GM19099 (cell line): ENCODE measurements around the gene EIF4G3.

Experiments used
- POLR2A ChIP-seq: IDR thresholded peaks from 3 replicates; pipeline ENCODE4 v1.6.1; 2011; ENCODE audit warnings: low read depth; ENCODE audit not compliant: insufficient read length; ENCODE audit errors: extremely low read depth

EIF4G3 gene

DNA sequence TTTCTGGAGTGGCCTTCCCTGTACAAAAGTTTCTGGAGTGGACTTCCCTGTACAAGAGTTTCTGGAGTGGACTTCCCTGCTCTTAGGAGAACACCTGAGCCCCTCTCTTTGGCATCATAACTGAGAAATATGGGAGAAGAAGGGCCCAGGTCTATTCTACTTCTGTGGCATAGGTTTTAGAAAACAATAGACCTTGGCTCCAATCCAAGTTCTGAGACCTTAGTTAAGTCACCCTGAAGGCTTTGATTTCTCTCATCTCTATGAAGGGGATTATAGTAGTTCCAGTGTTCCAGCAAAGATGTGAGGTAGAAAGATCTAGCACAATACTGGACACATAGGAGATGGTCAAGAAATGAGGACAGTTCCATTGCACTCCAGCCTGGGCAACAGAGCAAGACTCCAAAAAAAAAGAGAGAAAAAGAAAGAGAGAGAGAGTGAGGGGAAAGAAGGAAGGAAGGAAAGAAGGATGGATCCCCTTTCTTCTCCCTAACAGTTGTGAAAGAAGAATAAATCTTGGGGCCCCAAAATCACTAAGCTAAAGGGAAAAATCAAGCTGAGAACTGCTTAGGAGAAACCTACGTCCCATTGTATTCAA, 13.3 kb upstream of the EIF4G3 start:
- TF ChIP-seq POLR2A = no peak

- no peak for TF ChIP-seq POLR2A
Observed at GRCh38 chr1:21189421-21189820, 12.7 kb upstream of the EIF4G3 start.

DNA sequence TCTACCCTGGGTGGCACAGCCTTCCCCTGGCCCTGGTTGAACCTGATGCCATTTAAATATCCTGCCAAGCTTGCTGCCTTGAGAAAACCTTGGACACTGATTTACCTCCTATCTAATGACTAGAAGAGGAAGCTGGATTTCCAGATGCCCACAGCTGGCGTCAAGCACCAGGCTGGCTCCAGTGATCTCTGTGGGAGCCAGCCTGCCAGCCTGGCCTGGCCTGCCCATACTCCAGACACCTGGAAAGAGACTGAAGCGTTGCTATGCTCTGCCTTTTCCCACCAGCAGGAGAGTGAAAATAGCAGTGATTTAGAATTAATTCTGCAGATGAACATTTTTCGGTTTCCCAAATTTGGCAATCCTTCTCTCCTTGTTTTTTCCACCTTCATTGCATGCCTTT, 11.5 kb upstream of the EIF4G3 start:
- TF ChIP-seq POLR2A = no peak

- TF ChIP-seq POLR2A = no peak
Observed at GRCh38 chr1:21185221-21185731, 8.6 kb upstream of the EIF4G3 start.

DNA sequence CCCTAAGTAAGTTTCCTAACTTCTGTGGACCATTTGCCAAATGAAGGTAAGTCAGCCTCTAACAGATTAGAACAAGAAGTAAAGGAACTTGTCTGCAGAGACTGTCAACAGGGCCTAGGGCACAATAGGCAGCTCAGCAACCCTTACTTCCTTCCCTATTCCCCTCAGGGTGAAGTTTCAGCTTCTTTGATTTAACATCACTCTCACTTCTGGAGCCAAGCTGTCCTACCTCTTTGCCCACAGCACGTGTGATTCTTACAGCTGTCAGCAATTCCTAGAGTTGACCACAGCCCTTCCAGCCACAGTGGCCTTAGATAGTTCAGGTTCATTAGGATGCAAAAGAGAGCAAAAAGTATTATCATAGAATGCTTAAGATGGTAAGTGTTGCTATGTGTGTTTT, 7.6 kb upstream of the EIF4G3 start:
- no peak for TF ChIP-seq POLR2A

DNA sequence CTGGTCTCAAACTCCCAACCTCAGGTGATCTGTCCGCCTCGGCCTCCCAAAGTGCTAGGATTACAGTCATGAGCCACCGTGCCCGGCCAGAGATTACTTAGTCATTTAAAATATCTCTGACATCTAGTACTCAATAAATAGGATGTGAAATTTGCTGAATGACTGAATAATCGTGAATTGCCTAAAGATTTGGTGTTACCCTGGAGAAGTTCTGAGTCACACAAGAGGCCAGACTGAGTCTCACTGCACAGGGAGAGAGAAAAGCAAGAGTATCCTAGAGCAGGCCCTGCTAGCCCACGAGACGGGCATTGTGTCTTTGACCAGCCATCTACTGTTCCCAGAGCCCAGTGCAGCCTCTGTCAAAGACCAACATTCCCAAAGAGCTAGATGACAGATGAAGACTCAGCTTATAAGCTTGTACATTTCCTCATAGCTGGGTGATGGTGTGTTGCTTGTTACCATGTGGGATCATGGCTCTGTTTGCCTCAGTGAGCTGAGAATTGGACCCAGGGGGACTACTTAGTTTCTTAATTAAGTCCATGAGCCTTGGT, 5.6 kb upstream of the EIF4G3 start:
- TF ChIP-seq POLR2A = no peak

- TF ChIP-seq POLR2A = no peak
Observed at GRCh38 chr1:21175670-21176581, 771 bp downstream of the EIF4G3 start.

DNA sequence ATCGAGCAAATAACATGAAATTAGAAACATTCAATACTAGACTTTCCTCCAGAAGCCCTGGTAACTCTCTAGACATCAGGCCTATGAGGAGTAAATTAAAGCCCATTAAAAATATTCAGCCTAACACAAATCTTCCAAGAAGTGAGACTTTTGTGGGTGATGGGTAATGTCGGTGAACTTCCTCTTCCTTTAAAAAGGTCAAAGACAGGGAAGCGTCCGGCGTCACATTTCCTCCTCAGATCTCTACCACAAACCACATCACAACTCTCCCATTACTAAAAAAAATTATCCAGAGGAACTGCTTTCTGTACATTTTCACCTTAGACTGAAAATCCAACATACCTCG, 1.4 kb downstream of the EIF4G3 start:
- no peak for TF ChIP-seq POLR2A

DNA sequence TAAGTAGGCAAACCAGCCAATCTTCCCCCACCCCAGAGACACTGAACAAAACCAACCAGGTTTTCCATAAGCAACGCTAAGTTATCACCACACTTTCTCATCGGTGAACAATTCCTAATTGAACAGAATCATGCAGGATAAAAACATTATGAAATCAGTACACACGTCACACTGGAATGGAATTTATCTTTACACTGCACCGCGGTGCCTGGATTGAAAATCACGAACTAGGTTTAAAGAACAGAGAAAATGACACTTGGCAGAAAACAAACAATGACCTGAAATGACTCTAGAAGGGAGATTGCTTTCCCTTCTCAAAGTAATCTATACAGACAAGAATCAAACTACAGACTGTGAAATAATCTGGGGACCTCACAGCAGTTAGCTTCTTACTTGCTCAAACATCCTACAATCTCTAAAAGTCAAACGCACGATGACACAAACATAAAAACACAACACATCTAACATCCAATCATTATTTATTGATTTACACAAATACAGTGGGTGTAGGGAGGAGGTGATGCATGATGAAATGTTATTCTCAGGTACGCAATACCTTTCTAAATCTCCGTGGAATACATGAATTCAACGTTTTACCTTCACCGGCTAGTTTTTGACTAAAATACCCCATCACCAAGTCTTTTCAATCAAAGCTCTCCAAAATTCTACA, 1.9 kb downstream of the EIF4G3 start:
- TF ChIP-seq POLR2A = no peak

GRCh38 chr1:21174230-21174629, 2.5 kb downstream of the EIF4G3 start:
- TF ChIP-seq POLR2A = no peak

GRCh38 chr1:21168444-21168843, 8.3 kb downstream of the EIF4G3 start:
- TF ChIP-seq POLR2A = no peak

DNA sequence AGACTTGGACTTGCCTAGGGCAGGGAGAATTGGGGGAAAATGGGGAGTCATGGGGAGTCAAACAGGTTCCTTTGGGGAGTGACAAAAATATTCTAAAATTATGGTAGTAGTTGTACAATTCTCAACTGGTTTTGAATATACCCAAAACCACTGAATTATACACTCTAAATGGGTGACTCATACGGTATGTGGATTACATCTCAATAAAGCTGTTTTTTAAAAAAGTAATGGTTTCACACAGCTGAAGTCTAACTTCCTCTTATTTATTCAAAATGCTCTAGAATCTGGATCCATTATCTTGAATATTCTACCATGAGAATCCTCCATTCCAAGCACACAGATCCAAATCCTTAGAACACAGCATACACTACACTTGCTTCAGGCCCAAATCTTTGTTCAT, 11.1 kb downstream of the EIF4G3 start:
- TF ChIP-seq POLR2A = no peak

DNA sequence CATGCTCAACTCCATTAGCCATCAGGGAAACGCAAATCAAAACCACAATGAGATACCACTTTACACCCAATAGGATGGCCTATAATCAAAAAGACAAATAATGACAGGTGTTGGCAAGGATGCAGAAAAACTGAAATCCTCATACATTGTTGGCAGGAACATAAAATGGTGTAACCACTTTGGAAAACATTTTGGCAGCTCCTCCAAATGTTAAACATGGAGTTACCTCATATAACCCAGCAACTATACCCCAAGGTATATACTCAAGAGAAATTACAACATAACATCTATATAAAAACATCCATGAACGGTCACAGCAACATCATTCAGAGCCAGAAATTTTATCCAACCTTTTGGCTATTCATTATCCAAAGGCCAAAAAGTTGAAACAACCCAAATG, 11.6 kb downstream of the EIF4G3 start:
- no peak for TF ChIP-seq POLR2A

GRCh38 chr1:21164266-21164665, 12.4 kb downstream of the EIF4G3 start:
- TF ChIP-seq POLR2A = no peak

- TF ChIP-seq POLR2A = no peak
Observed at GRCh38 chr1:21162740-21163464, 13.8 kb downstream of the EIF4G3 start.

DNA sequence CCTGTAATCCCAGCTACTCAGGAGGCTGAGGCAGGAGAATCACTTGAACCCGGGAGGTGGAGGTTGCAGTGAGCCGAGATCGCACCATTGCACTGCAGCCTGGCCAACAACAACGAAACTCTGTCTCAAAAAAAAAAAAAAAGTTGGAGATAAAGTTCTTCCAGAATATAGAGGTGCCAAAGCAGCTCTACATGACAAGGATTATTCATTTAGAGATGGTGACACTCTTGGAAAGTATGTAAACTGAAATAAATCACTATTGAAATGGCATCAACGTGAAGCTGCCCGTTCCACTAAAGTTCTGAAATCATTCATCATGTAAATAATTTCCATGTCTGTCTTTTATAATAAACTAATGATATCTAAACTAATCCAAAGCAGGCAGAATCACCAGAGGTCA, 14.9 kb downstream of the EIF4G3 start:
- no peak for TF ChIP-seq POLR2A
